GM12873 (cell line): Measurements from ENCODE around the gene KIF13A.

Experiments
- TF ChIP-seq, protein P1 (sequence below): IDR thresholded peaks from 2 replicates; pipeline ENCODE4 v1.5.1; 2012; ENCODE audit warnings: low read depth, mild to moderate bottlenecking, moderate library complexity, low read length, control low read depth; ENCODE audit not compliant: insufficient read depth; ENCODE audit errors: missing control alignments

Gene KIF13A

DNA sequence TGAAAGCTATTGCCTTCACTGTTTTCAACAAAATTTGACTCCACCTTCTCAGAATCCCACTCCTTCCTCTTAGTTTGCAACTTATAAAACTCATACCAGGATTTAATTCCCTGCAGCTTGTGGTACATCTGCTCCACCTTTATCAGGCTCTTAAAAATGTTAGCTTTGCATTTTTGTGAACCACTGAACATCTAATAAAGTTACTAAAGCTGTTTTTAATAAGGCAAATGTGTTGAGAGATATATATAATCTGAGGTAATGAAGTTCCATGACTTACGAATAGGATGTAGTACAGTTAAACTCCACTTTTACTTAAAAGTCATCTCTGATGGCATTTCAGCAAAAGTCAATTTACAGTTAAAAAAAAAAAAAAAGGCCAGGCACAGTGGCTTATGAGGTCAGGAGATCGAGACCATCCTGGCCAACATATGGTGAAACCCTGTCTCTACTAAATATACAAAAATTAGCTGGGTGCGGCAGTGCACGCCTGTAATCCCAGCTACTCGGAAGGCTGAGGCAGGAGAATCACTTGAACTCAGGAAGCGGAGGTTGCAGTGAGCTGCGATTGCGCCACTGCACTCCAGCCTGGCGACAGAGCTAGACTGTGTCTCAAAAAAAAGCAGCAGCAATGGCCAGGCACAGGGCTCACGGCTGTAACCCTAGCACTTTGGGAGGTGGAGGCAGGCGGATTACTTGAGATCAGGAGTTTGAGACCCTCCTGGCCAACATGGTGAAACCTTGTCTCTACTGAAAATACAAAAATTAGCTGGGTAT is 106.2 kb downstream of the KIF13A start:
- TF ChIP-seq, protein P1, sequence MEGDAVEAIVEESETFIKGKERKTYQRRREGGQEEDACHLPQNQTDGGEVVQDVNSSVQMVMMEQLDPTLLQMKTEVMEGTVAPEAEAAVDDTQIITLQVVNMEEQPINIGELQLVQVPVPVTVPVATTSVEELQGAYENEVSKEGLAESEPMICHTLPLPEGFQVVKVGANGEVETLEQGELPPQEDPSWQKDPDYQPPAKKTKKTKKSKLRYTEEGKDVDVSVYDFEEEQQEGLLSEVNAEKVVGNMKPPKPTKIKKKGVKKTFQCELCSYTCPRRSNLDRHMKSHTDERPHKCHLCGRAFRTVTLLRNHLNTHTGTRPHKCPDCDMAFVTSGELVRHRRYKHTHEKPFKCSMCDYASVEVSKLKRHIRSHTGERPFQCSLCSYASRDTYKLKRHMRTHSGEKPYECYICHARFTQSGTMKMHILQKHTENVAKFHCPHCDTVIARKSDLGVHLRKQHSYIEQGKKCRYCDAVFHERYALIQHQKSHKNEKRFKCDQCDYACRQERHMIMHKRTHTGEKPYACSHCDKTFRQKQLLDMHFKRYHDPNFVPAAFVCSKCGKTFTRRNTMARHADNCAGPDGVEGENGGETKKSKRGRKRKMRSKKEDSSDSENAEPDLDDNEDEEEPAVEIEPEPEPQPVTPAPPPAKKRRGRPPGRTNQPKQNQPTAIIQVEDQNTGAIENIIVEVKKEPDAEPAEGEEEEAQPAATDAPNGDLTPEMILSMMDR, result no peak

GRCh38 chr6:17879184-17879583 is 108.3 kb downstream of the KIF13A start:
- TF ChIP-seq, protein P1, result no peak

DNA sequence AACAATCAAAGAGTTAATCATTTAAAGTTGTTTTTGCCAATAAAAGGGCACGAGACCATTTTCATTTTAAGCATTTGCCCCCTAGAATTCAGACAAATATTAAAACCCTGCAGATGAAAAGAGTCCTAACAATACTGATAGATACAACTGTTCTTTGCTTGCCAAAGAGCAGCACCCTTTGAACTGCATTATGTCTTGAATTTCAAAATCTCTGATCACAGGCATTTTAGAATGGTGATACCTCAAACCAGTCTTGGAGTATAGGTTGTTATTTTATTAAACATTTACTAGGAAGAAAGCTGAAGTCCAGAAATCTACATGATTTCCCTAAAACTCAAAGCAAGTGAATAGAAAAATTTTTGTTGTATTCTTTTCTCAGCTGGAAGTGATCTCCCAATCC is 108.7 kb downstream of the KIF13A start:
- TF ChIP-seq, protein P1, result no peak

DNA sequence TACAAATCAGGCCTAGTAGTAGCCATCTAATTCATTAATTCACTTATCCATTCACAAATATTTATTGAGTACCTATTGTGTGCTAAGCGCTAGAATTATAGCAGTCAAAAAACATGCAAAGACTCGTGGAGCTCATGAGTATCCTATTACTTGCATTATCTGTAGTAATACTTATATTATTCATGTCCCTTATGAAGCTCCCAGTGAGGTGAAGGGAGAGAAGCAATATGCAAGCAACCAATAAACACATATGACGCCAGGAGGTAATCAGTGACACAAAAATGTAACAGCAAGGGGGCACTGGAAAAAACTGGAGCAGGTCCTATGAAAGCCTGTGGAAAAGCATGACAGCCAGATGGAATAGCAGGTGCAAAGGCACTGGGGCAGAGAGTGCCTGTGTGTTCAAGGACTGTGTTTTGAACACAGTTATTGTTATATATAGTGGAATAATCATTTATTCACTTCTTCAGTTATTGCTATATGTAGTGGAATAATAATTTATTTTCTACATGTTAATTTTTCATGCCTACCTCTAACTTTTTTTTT is 109.5 kb downstream of the KIF13A start:
- TF ChIP-seq, protein P1, result no peak

DNA sequence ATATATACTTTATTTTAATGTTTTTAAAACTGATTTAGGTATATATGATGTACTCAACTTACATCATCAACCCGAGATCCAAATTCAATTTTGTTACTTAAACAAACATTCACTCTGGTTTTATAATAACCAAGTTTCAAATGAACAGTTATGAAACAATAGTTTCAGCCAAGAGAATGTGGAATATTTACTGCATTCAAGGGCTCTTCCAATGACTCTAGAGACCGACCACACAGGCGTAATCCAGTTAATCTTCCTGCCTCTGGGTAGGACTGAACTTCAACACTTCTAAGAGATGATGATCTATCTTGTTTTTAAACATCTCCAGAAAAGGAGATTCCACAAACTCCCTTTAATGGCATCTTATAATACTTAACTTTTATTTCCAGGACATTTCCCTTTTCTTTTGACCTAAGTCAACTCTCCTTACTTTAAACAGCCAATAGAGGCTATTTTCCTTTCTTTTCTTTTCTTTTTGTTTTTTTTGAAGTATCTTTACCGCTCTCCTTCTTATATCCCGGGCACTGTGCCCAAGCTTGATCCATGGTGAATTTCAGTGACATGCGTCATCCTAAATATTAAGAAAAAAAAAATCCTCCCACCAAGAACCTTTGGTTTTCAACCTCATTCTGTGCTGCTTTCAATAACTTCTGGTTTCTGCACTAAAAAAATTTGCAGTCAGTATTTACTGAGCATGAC is 110.1 kb downstream of the KIF13A start:
- TF ChIP-seq, protein P1, result no peak

DNA sequence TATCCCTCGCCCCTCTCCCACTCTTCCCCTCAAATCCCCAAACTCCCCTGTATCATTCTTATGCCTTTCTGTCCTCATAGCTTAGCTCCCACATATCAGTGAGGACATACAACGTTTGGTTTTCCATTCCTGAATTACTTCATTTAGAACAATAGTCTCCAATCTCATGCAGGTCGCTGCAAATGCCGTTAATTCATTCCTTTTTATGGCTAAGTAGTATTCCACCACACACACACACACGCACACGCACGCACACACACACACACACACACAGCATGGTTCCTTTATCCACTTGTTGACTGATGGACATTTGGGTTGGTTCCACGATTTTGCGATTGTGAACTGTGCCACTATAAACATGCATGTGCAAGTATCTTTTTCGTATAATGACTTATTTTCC is 112.7 kb downstream of the KIF13A start:
- TF ChIP-seq, protein P1, result no peak

DNA sequence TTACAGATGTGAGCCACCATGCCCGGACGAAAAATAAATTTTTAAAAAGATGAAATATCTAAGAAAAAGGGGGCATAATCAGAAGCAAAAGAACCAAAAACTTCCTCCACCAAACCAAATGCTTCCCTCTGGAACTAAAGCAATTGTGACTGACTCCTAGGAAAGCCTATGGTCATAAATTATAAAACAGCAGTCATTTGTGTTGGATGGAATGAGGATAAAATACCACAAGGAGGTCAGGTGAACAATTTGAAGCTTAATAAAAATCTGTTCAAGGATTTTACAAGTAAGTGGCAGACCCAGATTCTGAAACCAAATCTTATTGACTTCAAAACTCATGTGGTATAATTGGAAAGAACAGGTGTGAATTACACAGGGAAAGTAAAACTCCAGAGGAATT is 114.5 kb downstream of the KIF13A start:
- TF ChIP-seq, protein P1, result no peak
